Ishikawa (cell line): ENCODE measurements around the gene C20orf141.

Experiments
- CEBPB ChIP-seq: IDR thresholded peaks from 2 replicates; pipeline ENCODE4 v1.6.1; 2012
- CREB1 ChIP-seq: IDR thresholded peaks from 2 replicates; pipeline ENCODE4 v1.6.1; 2012; ENCODE audit warnings: low read depth
- EGR1 ChIP-seq: IDR thresholded peaks from 2 replicates; pipeline ENCODE4 v1.6.1; 2012
- EP300 ChIP-seq: IDR thresholded peaks from 2 replicates; pipeline ENCODE4 v1.6.1; 2012; ENCODE audit warnings: borderline replicate concordance
- FOXM1 ChIP-seq: IDR thresholded peaks from 2 replicates; pipeline ENCODE4 v1.6.1; 2012; ENCODE audit warnings: low read depth, borderline replicate concordance
- MAX ChIP-seq: IDR thresholded peaks from 2 replicates; pipeline ENCODE4 v1.6.1; 2012
- NFIC ChIP-seq: IDR thresholded peaks from 2 replicates; pipeline ENCODE4 v1.6.1; 2012
- RAD21 ChIP-seq: IDR thresholded peaks from 2 replicates; pipeline ENCODE4 v1.6.1; 2012; ENCODE audit warnings: low read depth
- REST ChIP-seq: IDR thresholded peaks from 2 replicates; pipeline ENCODE4 v1.6.1; 2012; ENCODE audit warnings: low read depth, mild to moderate bottlenecking
- TAF1 ChIP-seq: IDR thresholded peaks from 2 replicates; pipeline ENCODE4 v1.6.1; 2012; ENCODE audit warnings: low read depth, mild to moderate bottlenecking
- TCF12 ChIP-seq: IDR thresholded peaks from 2 replicates; pipeline ENCODE4 v1.6.1; 2012; ENCODE audit warnings: low read depth
- TEAD4 ChIP-seq: IDR thresholded peaks from 2 replicates; pipeline ENCODE4 v1.6.1; 2012
- USF1 ChIP-seq: IDR thresholded peaks from 2 replicates; pipeline ENCODE4 v1.6.1; 2012
- YY1 ChIP-seq: IDR thresholded peaks from 2 replicates; pipeline ENCODE4 v1.6.1; 2012; ENCODE audit warnings: low read depth
- ZBTB7A ChIP-seq: IDR thresholded peaks from 2 replicates; pipeline ENCODE4 v1.6.1; 2012; ENCODE audit warnings: low read depth

C20orf141 gene

GRCh38 chr20:2804041-2804828 is 10.6 kb upstream of the C20orf141 start:
- TF ChIP-seq ZBTB7A (no peak), TCF12 (no peak), USF1 (no peak), RAD21 (no peak), TAF1 (no peak), YY1 (no peak), CEBPB (no peak), FOXM1 (no peak)

- no peak for TF ChIP-seq EGR1
- no peak for TF ChIP-seq TAF1
- no peak for TF ChIP-seq CEBPB
- no peak for TF ChIP-seq CREB1
- no peak for TF ChIP-seq NFIC
- TF ChIP-seq FOXM1, result no peak
Measured at GRCh38 chr20:2804852-2805688, 9.7 kb upstream of the C20orf141 start.

- TF ChIP-seq EGR1 (peak; percentile 81), EP300 (no peak), FOXM1 (no peak)
Measured at GRCh38 chr20:2805689-2806350, 9.0 kb upstream of the C20orf141 start.

- TF ChIP-seq USF1, result no peak
- no peak for TF ChIP-seq CREB1
- TF ChIP-seq MAX, result no peak
- no peak for TF ChIP-seq TEAD4
- no peak for TF ChIP-seq YY1
- no peak for TF ChIP-seq TAF1
- TF ChIP-seq ZBTB7A, result no peak
- TF ChIP-seq EP300, result no peak
- no peak for TF ChIP-seq NFIC
- TF ChIP-seq EGR1, result no peak
- no peak for TF ChIP-seq CEBPB
- TF ChIP-seq REST, result no peak
- TF ChIP-seq RAD21, result no peak
- no peak for TF ChIP-seq FOXM1
- TF ChIP-seq TCF12, result no peak
Measured at GRCh38 chr20:2806351-2806701, 8.5 kb upstream of the C20orf141 start.

GRCh38 chr20:2807019-2807418 is 7.8 kb upstream of the C20orf141 start:
- TF ChIP-seq ZBTB7A (no peak), EGR1 (no peak), TEAD4 (no peak), RAD21 (no peak), REST (no peak), EP300 (no peak), NFIC (no peak), TCF12 (no peak), MAX (no peak), CEBPB (no peak), TAF1 (no peak), FOXM1 (no peak), CREB1 (no peak)
